Measurements from ENCODE around the gene CTNND1.

The CTNND1 gene

DNA sequence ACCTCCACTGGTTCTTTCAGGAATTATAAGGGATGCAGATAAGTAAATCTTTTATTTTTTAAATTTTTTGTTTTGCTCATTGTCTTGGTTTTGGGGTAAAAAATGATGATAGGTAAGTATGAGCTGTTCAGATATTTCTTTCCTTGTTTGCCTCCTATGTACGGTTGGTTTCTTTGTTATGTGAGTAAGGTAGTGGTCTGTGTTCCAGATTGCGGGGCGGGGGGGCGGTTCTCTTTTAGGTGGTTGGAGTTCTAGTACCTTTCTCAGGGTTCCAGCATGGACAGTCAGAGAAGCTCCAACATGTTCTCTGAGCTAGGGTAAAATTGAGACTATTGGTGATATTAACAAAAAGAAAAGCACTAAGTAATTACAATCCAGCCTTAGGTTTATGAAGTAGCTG lies 2.4 kb downstream of the CTNND1 start:
- DNase-seq: no peak

DNA sequence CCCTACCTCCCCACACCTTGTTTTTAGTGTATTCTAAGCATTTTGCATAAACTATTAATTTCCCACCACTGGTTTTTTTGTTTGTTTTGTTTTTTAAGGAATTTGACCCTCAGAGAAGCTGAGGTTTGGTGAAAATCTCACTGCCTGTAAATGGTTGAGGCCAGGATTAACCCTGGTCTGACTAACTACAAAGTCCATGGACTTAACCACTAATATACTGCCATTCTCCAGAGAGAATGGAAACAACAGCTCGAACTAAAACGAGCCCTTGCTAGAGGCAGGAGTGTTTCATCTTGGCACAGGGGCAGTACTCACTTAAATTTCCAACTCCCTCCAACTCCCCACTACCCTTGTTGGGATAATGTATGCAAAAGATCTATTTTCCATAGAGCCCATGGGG lies 3.0 kb downstream of the CTNND1 start:
- DNase-seq: no peak

- no peak for DNase-seq
These were observed 3.4 kb downstream of the CTNND1 start for GRCh38 chr11:57764972-57765371.

DNA sequence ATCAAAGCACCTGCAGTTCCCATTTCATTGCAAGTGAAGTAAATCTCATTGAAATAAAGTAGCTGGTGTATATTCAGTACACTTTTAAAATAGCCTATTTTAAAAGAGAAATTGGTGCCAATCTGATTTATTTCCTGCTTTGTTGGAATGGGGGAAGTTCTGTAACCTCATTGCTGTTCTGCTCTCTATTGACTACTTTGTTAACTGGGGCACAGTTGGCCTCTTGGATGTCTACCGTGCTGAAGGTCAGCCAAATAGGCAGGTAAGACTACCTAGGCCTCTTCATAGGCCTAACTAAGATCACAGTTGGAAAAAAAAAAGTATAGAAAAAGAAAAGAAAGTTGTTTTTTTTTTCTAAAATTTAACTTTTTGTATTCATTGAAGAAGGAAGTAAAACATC lies 9.2 kb downstream of the CTNND1 start:
- no peak for DNase-seq

DNA sequence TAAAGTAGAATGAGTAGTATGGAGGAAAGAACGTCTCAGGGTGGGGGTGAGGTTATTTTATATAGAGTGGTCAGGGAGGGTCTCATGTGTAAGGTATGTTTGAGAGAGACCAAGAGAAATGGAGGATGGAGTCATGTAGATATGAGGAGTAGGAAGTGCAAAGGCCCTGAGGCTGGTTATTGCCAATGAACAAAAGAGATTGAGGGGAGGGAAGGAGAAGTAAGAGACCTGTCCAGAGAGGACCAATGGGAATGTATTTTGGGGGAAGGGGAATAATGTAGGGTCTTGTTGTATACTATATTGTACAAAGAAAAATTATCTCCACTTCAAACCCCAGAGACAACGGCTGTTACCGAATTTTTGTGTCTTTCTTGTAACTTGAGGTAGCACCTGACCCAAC lies 9.8 kb downstream of the CTNND1 start:
- DNase-seq: no peak

GRCh38 chr11:57772562-57772961 lies 11.0 kb downstream of the CTNND1 start:
- no peak for DNase-seq

DNA sequence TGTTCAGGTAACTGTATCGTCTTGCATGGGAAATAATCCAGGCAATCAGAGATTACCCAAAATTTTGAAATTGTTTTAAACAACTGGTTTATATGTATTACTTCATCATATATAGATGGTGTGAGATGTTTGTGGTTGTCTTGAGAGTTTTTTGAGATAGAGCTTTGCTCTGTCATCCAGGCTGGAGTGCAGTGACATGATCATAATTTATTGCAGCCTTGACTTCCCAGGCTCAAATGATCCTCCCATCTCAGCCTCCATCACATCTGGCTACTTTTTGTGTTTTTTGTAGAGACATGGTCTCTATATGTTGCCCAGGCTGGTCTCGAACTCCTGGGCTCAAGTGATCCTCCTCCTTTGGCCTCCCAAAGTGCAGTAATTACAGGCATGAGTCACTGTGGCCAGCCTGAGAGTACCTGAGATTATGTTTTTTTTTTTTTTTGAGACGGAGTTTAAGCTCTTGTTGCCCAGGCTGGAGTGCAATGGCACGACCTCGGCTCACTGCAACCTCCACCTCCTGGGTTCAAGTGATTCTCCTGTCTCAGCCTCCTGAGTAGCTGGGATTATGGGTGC lies 11.5 kb downstream of the CTNND1 start:
- no peak for DNase-seq

DNA sequence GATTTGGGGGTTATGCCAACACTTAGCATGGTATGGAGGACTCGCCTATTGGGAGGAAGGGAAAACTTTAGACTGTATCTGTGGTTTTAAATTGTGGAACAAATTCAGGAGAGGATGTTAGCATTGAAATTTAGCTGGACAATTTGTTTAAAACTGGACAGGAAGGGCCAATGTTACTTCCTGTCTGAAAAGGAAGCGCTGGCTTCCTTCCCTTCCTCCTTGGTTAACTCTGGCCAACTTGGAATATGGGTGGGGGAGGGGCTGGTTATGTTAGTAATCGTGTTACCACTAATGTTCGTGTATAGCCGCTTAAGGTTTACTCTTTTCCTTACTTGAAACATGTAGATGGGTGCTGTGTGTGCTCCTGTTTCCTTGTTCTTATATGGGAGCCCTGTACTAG lies 13.9 kb downstream of the CTNND1 start:
- no peak for DNase-seq

- no peak for DNase-seq
These were observed 14.5 kb downstream of the CTNND1 start for GRCh38 chr11:57776031-57776521.

- DNase-seq: no peak
These were observed 15.1 kb downstream of the CTNND1 start for GRCh38 chr11:57776577-57777210.

GRCh38 chr11:57777969-57778317 lies 16.3 kb downstream of the CTNND1 start:
- no peak for DNase-seq

GRCh38 chr11:57778318-57779037 lies 16.9 kb downstream of the CTNND1 start:
- no peak for DNase-seq

DNA sequence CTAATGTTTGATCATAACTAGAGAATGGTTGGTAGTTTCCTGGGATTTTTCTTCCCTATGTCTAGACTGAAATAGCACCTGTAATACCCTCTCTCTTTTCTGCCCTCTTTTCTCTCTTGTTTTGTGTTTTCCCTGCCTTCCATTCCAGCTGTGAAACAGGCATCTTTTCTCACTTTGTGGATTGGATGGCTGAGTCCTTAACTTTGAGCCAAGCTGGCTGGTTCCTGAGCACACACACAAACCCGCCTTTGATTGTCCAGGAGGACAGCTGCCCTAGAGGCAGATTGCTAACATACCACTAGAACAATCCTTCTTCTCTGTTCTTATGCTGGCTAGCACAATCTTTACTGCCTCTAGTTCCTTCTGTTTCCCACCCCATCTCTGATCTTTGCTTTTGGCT lies 17.7 kb downstream of the CTNND1 start:
- no peak for DNase-seq

DNA sequence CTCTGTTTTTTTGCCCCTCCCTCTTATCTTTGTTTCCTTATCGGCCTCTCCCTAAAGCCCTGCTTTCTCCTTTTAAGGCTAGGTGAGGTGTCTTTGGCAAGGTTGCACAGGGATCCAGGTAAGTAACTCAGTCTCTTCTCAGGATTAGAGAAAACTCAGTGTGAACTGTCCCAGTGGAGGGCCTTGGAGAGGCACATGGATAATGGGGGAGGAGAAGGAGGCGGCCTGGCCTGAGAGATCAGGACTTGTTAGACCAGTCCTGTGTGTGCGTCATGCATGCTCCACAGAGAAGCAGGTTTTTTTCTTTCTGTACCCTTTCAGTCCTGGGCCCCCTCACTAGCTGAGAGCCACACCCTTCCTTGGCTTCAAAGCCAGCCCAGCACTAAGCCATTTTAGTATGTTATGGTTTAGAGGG lies 19.9 kb downstream of the CTNND1 start:
- DNase-seq: no peak

- no peak for DNase-seq
These were observed 23.5 kb downstream of the CTNND1 start for GRCh38 chr11:57785072-57785471.

DNA sequence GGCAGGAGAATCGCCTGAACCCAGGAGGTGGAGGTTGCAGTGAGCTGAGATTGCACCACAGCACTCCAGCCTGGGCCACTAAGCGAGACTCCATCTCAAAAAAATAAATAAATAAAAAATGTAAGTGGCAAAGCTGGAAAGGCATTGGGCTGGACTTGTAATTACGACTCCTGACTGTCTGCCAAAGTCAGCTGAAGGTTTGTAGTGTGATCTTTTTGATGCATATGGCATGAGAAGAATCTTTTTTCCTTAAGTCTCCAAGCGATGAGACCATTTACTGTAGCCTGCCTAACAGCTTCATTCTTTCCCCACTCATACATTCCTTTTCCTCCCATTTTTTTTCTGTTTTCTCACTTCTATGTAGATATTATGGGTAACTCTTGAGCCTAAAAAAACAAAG lies 24.8 kb downstream of the CTNND1 start:
- no peak for DNase-seq

GRCh38 chr11:57787006-57787604 lies 25.5 kb downstream of the CTNND1 start:
- DNase-seq: no peak

- DNase-seq: no peak
These were observed 26.5 kb downstream of the CTNND1 start for GRCh38 chr11:57787920-57788702.

GRCh38 chr11:57788703-57789088 lies 27.1 kb downstream of the CTNND1 start:
- DNase-seq: no peak

DNA sequence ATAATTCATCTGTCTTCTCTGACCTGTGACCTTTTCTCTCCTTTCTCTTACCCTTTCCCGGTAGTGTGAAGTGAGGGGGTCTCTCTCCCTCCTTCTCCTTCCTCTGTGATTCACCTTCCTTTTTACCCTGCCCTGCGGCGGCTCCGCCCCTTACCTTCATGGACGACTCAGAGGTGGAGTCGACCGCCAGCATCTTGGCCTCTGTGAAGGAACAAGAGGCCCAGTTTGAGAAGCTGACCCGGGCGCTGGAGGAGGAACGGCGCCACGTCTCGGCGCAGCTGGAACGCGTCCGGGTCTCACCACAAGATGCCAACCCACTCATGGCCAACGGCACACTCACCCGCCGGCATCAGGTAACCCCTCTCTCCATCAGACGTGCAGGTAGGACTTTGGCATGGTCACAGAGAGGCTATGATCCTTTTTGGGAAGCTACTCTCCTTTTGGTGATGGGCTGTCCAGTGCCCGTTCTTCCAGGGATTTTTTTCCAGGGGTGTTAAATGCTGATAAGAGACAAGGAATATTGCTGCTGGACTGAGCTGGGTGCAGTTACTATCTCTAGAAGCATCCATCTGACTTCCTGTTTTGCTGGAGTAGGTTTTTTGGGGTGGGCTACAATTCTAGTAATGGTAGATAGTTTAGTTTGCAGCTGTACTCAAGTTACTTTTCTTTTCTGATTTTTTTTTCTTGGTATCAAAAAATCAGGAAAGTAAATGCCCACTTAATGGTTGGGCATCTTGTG lies 29.9 kb downstream of the CTNND1 start:
- no peak for DNase-seq

GRCh38 chr11:57792060-57792541 lies 30.5 kb downstream of the CTNND1 start:
- DNase-seq: no peak

DNA sequence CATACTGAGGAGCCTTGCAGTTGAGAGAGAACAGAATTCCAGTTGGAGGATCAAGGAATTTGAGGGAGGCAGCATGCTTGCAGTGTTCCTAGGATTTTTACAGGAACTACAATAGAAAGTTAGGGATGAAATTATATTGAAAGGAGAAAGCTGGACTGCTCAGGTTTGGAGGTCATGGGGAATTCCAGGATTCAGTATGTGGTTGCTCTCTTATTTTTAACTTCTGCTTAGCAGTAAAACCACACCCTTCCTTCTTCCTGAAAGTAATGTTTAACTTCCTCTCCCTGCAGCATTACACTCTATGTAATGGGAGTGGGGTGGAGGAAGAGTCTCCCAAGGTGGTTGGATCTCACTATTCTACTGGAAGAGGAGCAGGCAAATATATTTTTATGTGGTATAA lies 31.3 kb downstream of the CTNND1 start:
- no peak for DNase-seq
